ENCODE data around the gene SCML1. TPM values are rescaled to one million over a fixed set of nuclear protein-coding genes. Genes with fewer than 3 reads are reported as not detected.

Gene SCML1, protein sequence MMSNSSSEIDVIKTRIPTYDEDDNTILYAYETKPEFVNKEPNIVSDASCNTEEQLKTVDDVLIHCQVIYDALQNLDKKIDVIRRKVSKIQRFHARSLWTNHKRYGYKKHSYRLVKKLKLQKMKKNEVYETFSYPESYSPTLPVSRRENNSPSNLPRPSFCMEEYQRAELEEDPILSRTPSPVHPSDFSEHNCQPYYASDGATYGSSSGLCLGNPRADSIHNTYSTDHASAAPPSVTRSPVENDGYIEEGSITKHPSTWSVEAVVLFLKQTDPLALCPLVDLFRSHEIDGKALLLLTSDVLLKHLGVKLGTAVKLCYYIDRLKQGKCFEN
- polyA plus RNA-seq (2011; rRNA removed): 10.1 and 13.2 TPM in 2 replicates
- 4.0 and 5.1 TPM in 2 replicates for polyA minus RNA-seq (2011; rRNA and poly(A)+ RNA removed)

DNA sequence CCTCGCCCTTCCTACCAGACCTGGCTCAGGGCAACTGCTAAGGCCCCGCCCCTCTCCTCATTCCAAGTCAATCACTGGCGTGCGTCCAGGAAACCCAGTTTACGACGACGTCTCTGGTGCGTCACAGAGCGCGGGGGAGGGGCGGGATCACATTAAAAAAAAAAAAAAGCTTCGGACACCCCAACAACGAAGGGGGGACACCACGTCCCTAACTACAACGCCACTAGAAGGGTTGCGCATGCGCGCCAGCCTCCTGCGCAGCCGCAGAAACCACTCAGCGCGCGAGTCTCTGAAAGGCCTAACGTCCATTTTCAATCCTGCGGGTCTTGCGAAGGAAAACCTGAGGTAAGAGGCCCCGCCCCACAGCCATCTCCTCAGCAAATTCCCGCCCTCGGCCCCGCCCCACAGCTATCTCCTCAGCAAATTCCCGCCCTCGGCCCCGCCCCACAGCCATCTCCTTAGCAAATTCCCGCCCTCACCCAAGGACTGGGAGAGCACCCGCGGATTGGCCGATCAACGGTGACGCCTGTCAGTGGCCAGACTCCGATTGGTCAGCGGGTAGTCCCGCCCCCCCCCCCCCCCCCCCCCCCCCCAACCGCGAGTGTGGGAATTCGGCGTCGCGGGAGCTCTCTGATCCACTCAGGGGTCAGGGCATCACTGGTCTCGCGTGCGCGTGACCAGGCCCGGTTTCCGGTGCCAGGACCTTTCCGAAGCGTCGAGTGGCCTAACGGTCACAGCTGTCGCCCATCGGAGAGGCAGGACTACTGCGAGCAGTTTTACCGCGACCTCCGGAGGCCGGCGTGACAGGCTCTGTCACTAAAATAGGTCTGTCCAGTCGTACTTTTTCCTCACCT, at the start of gene SCML1:
Gene SCML1, plus strand, starts transcription at position 638 of the 854 bp plus-strand sequence. CDS start 6,694 bp downstream, outside the sequence.
- ChIA-PET POLR2A (interaction anchor here (0.7 kb wide), 1 partner anchor 132 kb away, joined by 5 read pairs; no protein-coding TSS in a partner anchor), CTCF (interaction anchor here (0.6 kb wide), 2 partner anchors 495 to 645 kb away, joined by 3 read pairs; no protein-coding TSS in a partner anchor)
- TF ChIP-seq, protein P1, sequence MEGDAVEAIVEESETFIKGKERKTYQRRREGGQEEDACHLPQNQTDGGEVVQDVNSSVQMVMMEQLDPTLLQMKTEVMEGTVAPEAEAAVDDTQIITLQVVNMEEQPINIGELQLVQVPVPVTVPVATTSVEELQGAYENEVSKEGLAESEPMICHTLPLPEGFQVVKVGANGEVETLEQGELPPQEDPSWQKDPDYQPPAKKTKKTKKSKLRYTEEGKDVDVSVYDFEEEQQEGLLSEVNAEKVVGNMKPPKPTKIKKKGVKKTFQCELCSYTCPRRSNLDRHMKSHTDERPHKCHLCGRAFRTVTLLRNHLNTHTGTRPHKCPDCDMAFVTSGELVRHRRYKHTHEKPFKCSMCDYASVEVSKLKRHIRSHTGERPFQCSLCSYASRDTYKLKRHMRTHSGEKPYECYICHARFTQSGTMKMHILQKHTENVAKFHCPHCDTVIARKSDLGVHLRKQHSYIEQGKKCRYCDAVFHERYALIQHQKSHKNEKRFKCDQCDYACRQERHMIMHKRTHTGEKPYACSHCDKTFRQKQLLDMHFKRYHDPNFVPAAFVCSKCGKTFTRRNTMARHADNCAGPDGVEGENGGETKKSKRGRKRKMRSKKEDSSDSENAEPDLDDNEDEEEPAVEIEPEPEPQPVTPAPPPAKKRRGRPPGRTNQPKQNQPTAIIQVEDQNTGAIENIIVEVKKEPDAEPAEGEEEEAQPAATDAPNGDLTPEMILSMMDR (IDR thresholded peaks at IDR 0.05; ENCODE audit: low read depth, low read length): no peak
- no peaks in the 10 kb centered on the region for H3K27me3 ChIP-seq (ENCODE audit: control insufficient read depth, insufficient read depth, low read length)
- H3K4me3 ChIP-seq (ENCODE audit: low read depth, low read length): peak within 1 kb of the TSS; percentile 77
- DNase-seq (ENCODE audit: low read depth, low spot score): peak; percentile 94
- no peaks in the 10 kb centered on the region for H3K9me3 ChIP-seq (ENCODE audit: control insufficient read depth, insufficient read depth, low read length)
- H3K27ac ChIP-seq (ENCODE audit: low read depth, low read length): peak within 1 kb of the TSS; percentile 82

- TF ChIP-seq, protein P1 (IDR thresholded peaks at IDR 0.05; ENCODE audit: low read depth, low read length): no peak
- Histone ChIP-seq H3K4me3 (ENCODE audit: low read depth, low read length) (no peak overlapping the region), H3K27ac (ENCODE audit: low read depth, low read length) (no peak overlapping the region), H3K27me3 (ENCODE audit: control insufficient read depth, insufficient read depth, low read length) (no peaks in the 10 kb centered on the region), H3K9me3 (ENCODE audit: control insufficient read depth, insufficient read depth, low read length) (no peaks in the 10 kb centered on the region)
- POLR2A ChIA-PET: no interaction called here
- DNase-seq (ENCODE audit: low read depth, low spot score): no peak
- CTCF ChIA-PET: no interaction called here
These were observed 49.6 kb upstream of the SCML1 start for GRCh38 chrX:17687648-17688047.

DNA sequence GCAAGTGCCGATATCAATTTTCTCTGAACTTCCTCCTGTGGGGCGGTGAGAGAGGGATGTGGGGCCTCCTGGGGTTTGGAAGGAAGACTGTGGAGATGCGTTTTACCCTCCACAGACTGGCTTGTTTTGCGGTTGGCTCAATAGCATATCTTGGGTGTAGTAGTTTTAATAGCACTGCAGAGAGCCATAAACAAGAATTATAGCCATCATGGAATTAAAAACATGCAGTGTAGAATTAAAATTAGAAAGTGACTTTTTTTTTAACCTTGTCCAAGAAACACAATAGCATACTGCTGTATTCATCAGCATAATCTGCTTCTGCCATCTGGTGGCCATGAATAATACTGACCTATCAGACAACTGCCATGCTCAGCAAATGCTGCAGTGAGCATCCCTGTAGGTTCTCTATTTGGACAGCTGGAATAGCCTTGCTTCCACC, 47.3 kb upstream of the SCML1 start:
- TF ChIP-seq, protein P1 (IDR thresholded peaks at IDR 0.05; ENCODE audit: low read depth, low read length): peak; percentile 62
- no peak overlapping the region for H3K27ac ChIP-seq (ENCODE audit: low read depth, low read length)
- ChIA-PET CTCF (interaction anchor here (0.6 to 3.0 kb wide), 6 partner anchors 10 to 448 kb away, joined by 3 to 40 read pairs (median 4); no protein-coding TSS in a partner anchor), POLR2A (no interaction called here)
- no peak overlapping the region for H3K4me3 ChIP-seq (ENCODE audit: low read depth, low read length)
- peak; percentile 23 for DNase-seq (ENCODE audit: low read depth, low spot score)
- H3K27me3 ChIP-seq (ENCODE audit: control insufficient read depth, insufficient read depth, low read length): no peaks in the 10 kb centered on the region
- H3K9me3 ChIP-seq (ENCODE audit: control insufficient read depth, insufficient read depth, low read length): no peaks in the 10 kb centered on the region

GRCh38 chrX:17692709-17693346, 44.5 kb upstream of the SCML1 start:
- Histone ChIP-seq H3K27me3 (ENCODE audit: control insufficient read depth, insufficient read depth, low read length) (no peaks in the 10 kb centered on the region), H3K27ac (ENCODE audit: low read depth, low read length) (no peak overlapping the region), H3K9me3 (ENCODE audit: control insufficient read depth, insufficient read depth, low read length) (no peaks in the 10 kb centered on the region), H3K4me3 (ENCODE audit: low read depth, low read length) (no peak overlapping the region)
- TF ChIP-seq, protein P1 (IDR thresholded peaks at IDR 0.05; ENCODE audit: low read depth, low read length): no peak
- ChIA-PET CTCF (interaction anchor here (1.3 to 1.6 kb wide), 2 partner anchors 449 to 450 kb away, joined by 4 to 8 read pairs; no protein-coding TSS in a partner anchor), POLR2A (interaction anchor here (0.6 kb wide), 1 partner anchor 13 kb away, joined by 4 read pairs; no protein-coding TSS in a partner anchor)
- peak; percentile 24 for DNase-seq (ENCODE audit: low read depth, low spot score)
